HEK293 (cell line): Measurements from ENCODE around the gene KLHL28.

Experiments used
- CTCF ChIA-PET: fragments of 350-600 bp; formaldehyde crosslinking; extraction: SDS; loops from one replicate; lab custom pipeline; 2021; ENCODE audit warnings: antibody characterized with exemption; lab: Yijun Ruan, JAX
- POLR2A ChIA-PET: fragments of 300-600 bp; formaldehyde crosslinking; extraction: SDS; loops from one replicate; lab custom pipeline; 2020; ENCODE audit warnings: antibody characterized with exemption, inconsistent platforms; lab: Yijun Ruan, JAX
- H3K27ac ChIP-seq: fragments of 200-500 bp; sonication (Bioruptor generic); 2 replicates; pipeline ENCODE4 v1.5.1; 2014; ENCODE audit warnings: low read depth, low read length, control low read depth, inconsistent platforms; ENCODE audit errors: extremely low read depth
- H3K36me3 ChIP-seq, 2 experiments: fragments of 200-500 bp in 1 of 2; sonication (Bioruptor generic) in 1 of 2; 1 replicate in 1 of 2; 2 replicates in 1 of 2; pipeline ENCODE4 v1.5.1; 2014 to 2017; ENCODE audit warnings: inconsistent platforms in 2 of 2, low read length in 2 of 2; ENCODE audit not compliant: control insufficient read depth in 2 of 2, insufficient read depth in 1 of 2
- H3K4me1 ChIP-seq: fragments of 200-500 bp; sonication (Bioruptor generic); 2 replicates; pipeline ENCODE4 v1.5.1; 2014; ENCODE audit warnings: mild to moderate bottlenecking, low read length, inconsistent platforms; ENCODE audit not compliant: control insufficient read depth, insufficient read depth
- H3K4me3 ChIP-seq: 2 replicates; pipeline ENCODE4 v1.5.1; 2011; ENCODE audit warnings: low read depth, mild to moderate bottlenecking, control low read depth, low read length, moderate library complexity
- H3K9me3 ChIP-seq: fragments of 200-500 bp; sonication (Bioruptor generic); 2 replicates; pipeline ENCODE4 v1.5.1; 2014; ENCODE audit warnings: low read depth, low read length, inconsistent platforms; ENCODE audit not compliant: control insufficient read depth, insufficient read depth
- CTCF ChIP-seq: fragments of 450-650 bp; formaldehyde crosslinking; IDR thresholded peaks from 2 replicates; pipeline ENCODE4 v1.5.1; 2016; ENCODE audit warnings: missing biosample characterization, missing genetic modification characterization
- KLF7 ChIP-seq: fragments of 450-650 bp; formaldehyde crosslinking; IDR thresholded peaks from 2 replicates; pipeline ENCODE4 v1.5.1; 2016; ENCODE audit warnings: missing biosample characterization, missing genetic modification characterization, borderline replicate concordance
- MYNN ChIP-seq: fragments of 450-650 bp; formaldehyde crosslinking; IDR thresholded peaks from 2 replicates; pipeline ENCODE4 v1.5.1; 2016; ENCODE audit warnings: missing biosample characterization, missing genetic modification characterization, borderline replicate concordance
- OSR2 ChIP-seq: fragments of 450-650 bp; formaldehyde crosslinking; IDR thresholded peaks from 2 replicates; pipeline ENCODE4 v1.5.1; 2016; ENCODE audit warnings: missing biosample characterization, missing genetic modification characterization
- SALL2 ChIP-seq: fragments of 450-650 bp; formaldehyde crosslinking; IDR thresholded peaks from 2 replicates; pipeline ENCODE4 v1.5.0; 2017; ENCODE audit warnings: missing biosample characterization, mild to moderate bottlenecking, missing genetic modification characterization, borderline replicate concordance
- WT1 ChIP-seq: fragments of 450-650 bp; formaldehyde crosslinking; IDR thresholded peaks from 2 replicates; pipeline ENCODE4 v1.5.1; 2016; ENCODE audit warnings: missing biosample characterization, missing genetic modification characterization
- ZBTB1 ChIP-seq: fragments of 450-650 bp; formaldehyde crosslinking; IDR thresholded peaks from 2 replicates; pipeline ENCODE4 v1.5.1; 2016; ENCODE audit warnings: missing biosample characterization, missing genetic modification characterization
- ZBTB21 ChIP-seq: fragments of 450-650 bp; formaldehyde crosslinking; IDR thresholded peaks from 2 replicates; pipeline ENCODE4 v1.5.1; 2017; ENCODE audit warnings: missing biosample characterization, missing genetic modification characterization
- ZFP37 ChIP-seq: fragments of 450-650 bp; formaldehyde crosslinking; IDR thresholded peaks from 2 replicates; pipeline ENCODE4 v1.5.1; 2016; ENCODE audit warnings: missing biosample characterization, missing genetic modification characterization
- ZNF10 ChIP-seq: fragments of 450-650 bp; formaldehyde crosslinking; IDR thresholded peaks from 2 replicates; pipeline ENCODE4 v1.5.1; 2017; ENCODE audit warnings: missing biosample characterization, missing genetic modification characterization
- ZNF140 ChIP-seq: fragments of 450-650 bp; formaldehyde crosslinking; IDR thresholded peaks from 2 replicates; pipeline ENCODE4 v1.5.1; 2016; ENCODE audit warnings: missing biosample characterization, missing genetic modification characterization
- ZNF248 ChIP-seq: fragments of 450-650 bp; formaldehyde crosslinking; IDR thresholded peaks from 2 replicates; pipeline ENCODE4 v1.5.1; 2017; ENCODE audit warnings: missing biosample characterization, missing genetic modification characterization
- ZNF302 ChIP-seq: fragments of 450-650 bp; formaldehyde crosslinking; IDR thresholded peaks from 2 replicates; pipeline ENCODE4 v1.5.1; 2016; ENCODE audit warnings: missing biosample characterization, missing genetic modification characterization, low read depth
- ZNF391 ChIP-seq: fragments of 450-650 bp; formaldehyde crosslinking; IDR thresholded peaks from 2 replicates; pipeline ENCODE4 v1.5.1; 2016; ENCODE audit warnings: low read depth, missing biosample characterization, missing genetic modification characterization, borderline replicate concordance
- ZNF423 ChIP-seq: fragments of 450-650 bp; formaldehyde crosslinking; IDR thresholded peaks from 2 replicates; pipeline ENCODE4 v1.5.1; 2016; ENCODE audit warnings: missing biosample characterization, missing genetic modification characterization
- ZNF433 ChIP-seq: fragments of 450-650 bp; formaldehyde crosslinking; IDR thresholded peaks from 2 replicates; pipeline ENCODE4 v1.5.1; 2016; ENCODE audit warnings: missing biosample characterization, missing genetic modification characterization, low read depth
- ZNF488 ChIP-seq: fragments of 450-650 bp; formaldehyde crosslinking; IDR thresholded peaks from 2 replicates; pipeline ENCODE4 v1.5.1; 2016; ENCODE audit warnings: missing biosample characterization, missing genetic modification characterization
- ZNF514 ChIP-seq: fragments of 450-650 bp; formaldehyde crosslinking; IDR thresholded peaks from 2 replicates; pipeline ENCODE4 v1.5.1; 2016; ENCODE audit warnings: missing biosample characterization, missing genetic modification characterization
- ZNF624 ChIP-seq: fragments of 450-650 bp; formaldehyde crosslinking; IDR thresholded peaks from 2 replicates; pipeline ENCODE4 v1.5.1; 2017; ENCODE audit warnings: missing biosample characterization, missing genetic modification characterization
- ZNF629 ChIP-seq: fragments of 450-650 bp; formaldehyde crosslinking; IDR thresholded peaks from 2 replicates; pipeline ENCODE4 v1.5.1; 2017; ENCODE audit warnings: missing biosample characterization, missing genetic modification characterization
- ZNF639 ChIP-seq: fragments of 450-650 bp; formaldehyde crosslinking; IDR thresholded peaks from 2 replicates; pipeline ENCODE4 v1.5.1; 2016; ENCODE audit warnings: missing biosample characterization, missing genetic modification characterization
- ZNF707 ChIP-seq: fragments of 450-650 bp; formaldehyde crosslinking; IDR thresholded peaks from 2 replicates; pipeline ENCODE4 v1.5.1; 2016; ENCODE audit warnings: missing biosample characterization, missing genetic modification characterization
- ZNF837 ChIP-seq: fragments of 450-650 bp; formaldehyde crosslinking; IDR thresholded peaks from 2 replicates; pipeline ENCODE4 v1.5.1; 2016; ENCODE audit warnings: missing biosample characterization, missing genetic modification characterization

Gene KLHL28

GRCh38 chr14:44971459-44971858 lies 9.7 kb upstream of the KLHL28 start:
- POLR2A ChIA-PET = no interaction called here
- H3K4me3 ChIP-seq = no peak overlapping the region
- peaks cover 0 to 5% of the 10 kb centered on the region in 2 experiments; a peak in 2 of 3 replicates for H3K36me3 ChIP-seq
- peaks cover 5% of the 10 kb centered on the region; the same call in 1 of the 2 replicates for H3K4me1 ChIP-seq
- no peak overlapping the region for H3K27ac ChIP-seq
- CTCF ChIA-PET = no interaction called here
- no peaks in the 10 kb centered on the region for H3K9me3 ChIP-seq
- no peak for TF ChIP-seq ZBTB21 (tag by site-specific recombination)
- TF ChIP-seq ZNF514 (tag by site-specific recombination) = no peak
- no peak for TF ChIP-seq ZNF837
- TF ChIP-seq ZNF391 (tag by site-specific recombination) = no peak
- TF ChIP-seq ZBTB1 (tag by site-specific recombination) = no peak
- TF ChIP-seq ZNF629 (tag by site-specific recombination) = no peak
- no peak for TF ChIP-seq ZNF302 (tag by site-specific recombination)
- no peak for TF ChIP-seq CTCF (tag by site-specific recombination)
- no peak for TF ChIP-seq ZNF707
- no peak for TF ChIP-seq WT1 (tag by site-specific recombination)
- TF ChIP-seq ZNF624 (tag by site-specific recombination) = no peak
- no peak for TF ChIP-seq ZFP37
- no peak for TF ChIP-seq ZNF10 (tag by site-specific recombination)
- no peak for TF ChIP-seq KLF7
- TF ChIP-seq ZNF488 = no peak
- TF ChIP-seq SALL2 (tag by site-specific recombination) = no peak
- no peak for TF ChIP-seq ZNF248
- TF ChIP-seq ZNF639 (tag by site-specific recombination) = no peak

GRCh38 chr14:44970907-44971306 lies 9.2 kb upstream of the KLHL28 start:
- CTCF ChIA-PET = no interaction called here
- TF ChIP-seq MYNN (tag by site-specific recombination) = no peak
- no peak for TF ChIP-seq ZNF10 (tag by site-specific recombination)
- TF ChIP-seq, all 188 proteins: peak for 0
- Histone ChIP-seq H3K4me1 (peaks cover 5% of the 10 kb centered on the region; the same call in 1 of the 2 replicates), H3K36me3 (peaks cover 0 to 5% of the 10 kb centered on the region in 2 experiments; a peak in 2 of 3 replicates), H3K9me3 (no peaks in the 10 kb centered on the region), H3K27ac (no peak overlapping the region), H3K4me3 (no peak overlapping the region)
- POLR2A ChIA-PET = no interaction called here

GRCh38 chr14:44968714-44969113 lies 7.0 kb upstream of the KLHL28 start:
- H3K36me3 ChIP-seq = peaks cover 0 to 5% of the 10 kb centered on the region in 2 experiments; a peak in 2 of 3 replicates
- TF ChIP-seq ZNF433 (no peak), ZNF140 (tag by site-specific recombination) (no peak), ZNF423 (tag by site-specific recombination) (no peak), OSR2 (tag by site-specific recombination) (no peak)
- TF ChIP-seq, all 188 proteins: peak for 0
- H3K9me3 ChIP-seq = no peaks in the 10 kb centered on the region
- POLR2A ChIA-PET = no interaction called here
- H3K4me3 ChIP-seq = no peak overlapping the region
- no peak overlapping the region for H3K27ac ChIP-seq
- CTCF ChIA-PET = no interaction called here
- peaks cover 5% of the 10 kb centered on the region; the same call in 1 of the 2 replicates for H3K4me1 ChIP-seq
